ENCODE data around the gene IL20. TPM values are rescaled to one million over a fixed set of nuclear protein-coding genes. Genes with fewer than 3 reads are reported as not detected.

The IL20 gene, protein sequence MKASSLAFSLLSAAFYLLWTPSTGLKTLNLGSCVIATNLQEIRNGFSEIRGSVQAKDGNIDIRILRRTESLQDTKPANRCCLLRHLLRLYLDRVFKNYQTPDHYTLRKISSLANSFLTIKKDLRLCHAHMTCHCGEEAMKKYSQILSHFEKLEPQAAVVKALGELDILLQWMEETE
- not detected in 2 replicates for total RNA-seq

DNA sequence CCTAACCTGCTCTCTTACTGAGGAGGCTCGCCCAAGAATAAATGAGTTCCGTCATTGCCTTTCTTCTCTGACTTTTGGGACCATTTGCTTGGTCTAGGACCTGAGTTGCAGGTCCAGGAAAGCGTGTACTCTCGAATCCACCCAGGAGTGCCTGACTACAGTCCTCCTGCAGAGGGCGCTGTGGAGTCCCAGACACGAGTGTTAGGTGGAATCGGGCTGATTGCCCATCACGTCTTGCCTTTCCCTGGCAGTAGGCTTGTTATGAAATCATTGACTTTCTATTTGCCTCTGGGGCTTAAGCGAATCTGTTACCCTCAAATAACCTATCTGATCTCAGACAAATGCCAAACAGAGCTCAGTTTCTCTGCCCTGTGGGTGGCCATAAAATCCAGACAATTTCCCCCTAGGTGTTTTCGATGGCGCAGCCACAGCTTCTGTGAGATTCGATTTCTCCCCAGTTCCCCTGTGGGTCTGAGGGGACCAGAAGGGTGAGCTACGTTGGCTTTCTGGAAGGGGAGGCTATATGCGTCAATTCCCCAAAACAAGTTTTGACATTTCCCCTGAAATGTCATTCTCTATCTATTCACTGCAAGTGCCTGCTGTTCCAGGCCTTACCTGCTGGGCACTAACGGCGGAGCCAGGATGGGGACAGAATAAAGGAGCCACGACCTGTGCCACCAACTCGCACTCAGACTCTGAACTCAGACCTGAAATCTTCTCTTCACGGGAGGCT, at the start of gene IL20:
IL20 (plus strand) TSS at position 685 of the 733 bp plus-strand sequence. CDS start 230 bp downstream, outside the sequence.
- DNase-seq (ENCODE audit: low read depth, low spot score) = no peak

DNA sequence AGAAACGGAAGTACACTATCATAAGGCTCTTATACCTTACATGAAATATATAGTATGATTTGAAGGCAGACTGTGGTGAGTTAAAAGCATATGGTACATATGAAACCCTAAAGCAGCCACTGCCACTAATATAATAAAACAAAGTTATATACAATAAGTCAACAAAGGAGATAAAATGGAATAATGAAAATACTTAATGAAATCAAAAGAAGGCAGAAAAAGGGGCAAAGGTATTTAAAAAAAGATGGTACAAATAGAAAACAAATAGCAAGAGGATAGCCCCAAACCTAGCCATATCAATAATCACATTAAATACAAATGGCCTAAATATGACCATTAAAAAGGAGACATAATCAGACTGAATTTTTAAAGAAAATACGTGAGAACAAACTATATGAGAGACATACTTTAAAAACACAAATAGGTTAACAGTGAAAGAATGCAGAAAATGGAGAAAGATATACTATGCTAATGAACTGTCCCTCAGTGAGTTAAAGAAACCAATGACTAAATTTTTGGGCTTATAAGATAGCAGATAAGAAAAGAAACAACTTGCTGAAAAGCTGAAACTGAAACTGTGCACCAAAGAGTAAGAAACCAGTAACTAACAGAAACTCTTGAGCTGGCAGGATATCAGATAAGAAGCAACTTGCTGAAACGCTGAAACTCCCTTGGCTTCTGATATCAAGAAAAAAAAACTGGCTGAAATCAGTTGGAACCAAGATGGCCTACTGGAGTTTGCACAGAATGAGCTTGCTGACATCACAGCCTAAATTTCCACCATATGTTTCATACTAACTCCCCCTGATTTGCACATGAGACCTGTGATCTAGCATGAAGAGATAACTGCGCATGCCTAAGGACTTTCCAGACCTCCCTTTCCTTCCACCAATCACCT, 48.8 kb upstream of the IL20 start:
- DNase-seq (ENCODE audit: low read depth, low spot score) = no peak

DNA sequence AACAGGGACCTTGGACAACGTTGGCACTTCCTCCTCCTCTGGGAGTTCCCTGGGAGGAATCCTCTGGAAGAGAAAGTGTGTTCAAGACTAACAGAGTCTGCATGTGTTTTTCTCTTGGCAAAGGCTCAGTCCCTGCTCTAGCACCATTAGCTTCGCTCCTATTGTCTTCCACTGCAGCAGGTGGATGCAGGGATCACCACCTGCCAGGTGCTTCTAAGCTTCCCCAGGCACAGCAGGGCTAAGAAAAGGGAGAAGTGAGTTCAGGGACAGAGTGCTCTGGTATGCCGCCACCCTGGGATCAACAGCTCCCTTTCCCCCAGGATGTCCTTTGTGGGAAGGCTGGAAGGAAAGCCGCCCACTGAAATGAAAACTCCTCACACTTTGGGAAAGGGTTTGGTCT, 43.9 kb upstream of the IL20 start:
- DNase-seq (ENCODE audit: low read depth, low spot score) = no peak

DNA sequence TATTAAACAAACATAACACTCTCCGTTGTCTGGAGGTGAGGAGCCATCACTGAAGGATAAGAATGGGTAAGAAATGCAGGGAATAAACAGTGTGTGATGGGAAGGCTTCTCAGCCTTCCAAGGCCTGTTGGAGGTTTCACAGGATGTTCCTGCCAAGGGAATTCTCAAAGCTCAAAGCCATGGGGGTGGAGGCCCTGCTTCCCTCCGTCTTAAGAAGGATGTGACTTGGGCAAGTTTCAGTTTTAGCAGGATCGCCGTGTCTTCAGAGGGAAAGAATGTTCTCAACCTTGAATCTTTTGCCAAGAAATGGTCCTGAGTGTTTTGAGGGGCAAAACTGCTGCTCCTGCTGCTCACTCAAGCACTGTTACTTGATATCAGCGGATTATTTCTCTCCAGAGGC, 41.7 kb upstream of the IL20 start:
- DNase-seq (ENCODE audit: low read depth, low spot score) = no peak

DNA sequence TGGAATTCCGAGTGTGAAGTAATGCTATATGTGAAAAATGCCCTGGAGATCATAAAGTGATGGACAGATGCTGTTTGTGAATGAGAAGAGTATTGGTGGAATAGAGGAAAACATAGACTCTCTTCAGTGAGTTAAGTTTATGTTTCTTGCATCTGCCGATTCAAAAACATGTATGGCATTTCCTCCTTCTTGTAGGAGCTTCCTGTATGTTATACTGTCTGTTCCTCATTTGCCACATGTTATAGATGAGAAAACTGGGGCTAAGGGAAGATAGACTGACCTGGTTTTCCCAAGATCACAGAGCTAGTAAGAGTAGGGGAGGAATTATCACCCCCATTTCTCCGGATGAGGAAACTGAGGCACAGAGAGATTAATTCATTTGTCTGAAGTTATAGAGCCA, 41.1 kb upstream of the IL20 start:
- DNase-seq (ENCODE audit: low read depth, low spot score) = no peak

DNA sequence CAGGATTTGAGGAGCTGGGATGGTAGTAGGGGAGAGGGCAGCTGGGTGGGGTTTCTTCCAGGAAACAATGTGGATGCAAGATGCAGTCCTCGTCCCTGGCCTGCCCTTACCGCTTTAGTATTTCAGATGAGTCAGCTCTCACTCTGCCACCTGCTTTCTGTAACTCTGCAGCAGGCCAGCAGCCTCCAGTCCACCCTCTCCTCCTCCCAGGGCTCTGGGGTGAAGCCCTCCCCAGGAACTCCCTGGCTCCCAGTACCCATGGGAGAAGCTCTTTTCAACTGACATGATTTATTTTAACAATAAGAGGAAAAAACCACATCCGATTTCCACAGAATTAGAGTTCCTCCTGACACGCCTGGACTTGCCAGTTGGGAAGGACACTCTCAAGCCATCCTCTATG, 39.0 kb upstream of the IL20 start:
- DNase-seq (ENCODE audit: low read depth, low spot score) = no peak

DNA sequence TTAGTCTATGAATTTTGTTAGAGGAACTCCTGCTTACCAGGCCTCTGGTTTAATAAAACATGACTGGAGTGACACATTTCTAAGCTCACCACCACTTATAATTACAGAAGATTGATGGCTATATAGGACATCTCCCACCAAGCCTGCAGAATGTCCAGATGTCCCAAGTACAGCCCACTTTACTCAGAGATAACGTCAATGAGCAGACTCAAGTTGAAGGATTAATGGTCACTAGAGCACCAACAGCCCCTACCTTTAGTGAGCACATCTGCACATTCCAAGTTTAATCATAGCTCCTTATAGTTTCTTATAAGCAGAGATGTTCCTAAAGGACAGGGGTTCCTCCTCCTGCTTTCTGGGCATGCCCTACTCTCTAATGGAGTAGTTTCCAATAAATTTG, 37.4 kb upstream of the IL20 start:
- DNase-seq (ENCODE audit: low read depth, low spot score) = no peak

DNA sequence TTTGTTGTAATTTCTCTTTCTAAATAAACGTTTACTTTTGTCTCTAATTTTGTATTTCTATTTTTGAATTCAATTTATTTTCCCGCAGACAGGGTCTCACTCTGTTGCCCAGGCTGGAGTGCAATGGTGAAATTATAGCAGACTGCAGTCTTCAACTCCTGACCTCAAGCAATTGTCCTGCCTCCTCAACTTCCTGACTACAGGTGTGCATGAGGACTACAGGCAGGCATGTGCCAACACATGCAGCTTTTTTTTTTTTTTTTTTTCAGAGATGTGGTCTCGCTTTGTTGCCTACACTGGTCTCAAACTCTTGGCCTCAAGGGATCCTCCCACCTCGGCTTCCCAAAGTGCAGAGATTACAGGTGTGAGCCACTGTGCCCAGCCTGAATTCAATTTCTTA, 36.7 kb upstream of the IL20 start:
- DNase-seq (ENCODE audit: low read depth, low spot score) = no peak

DNA sequence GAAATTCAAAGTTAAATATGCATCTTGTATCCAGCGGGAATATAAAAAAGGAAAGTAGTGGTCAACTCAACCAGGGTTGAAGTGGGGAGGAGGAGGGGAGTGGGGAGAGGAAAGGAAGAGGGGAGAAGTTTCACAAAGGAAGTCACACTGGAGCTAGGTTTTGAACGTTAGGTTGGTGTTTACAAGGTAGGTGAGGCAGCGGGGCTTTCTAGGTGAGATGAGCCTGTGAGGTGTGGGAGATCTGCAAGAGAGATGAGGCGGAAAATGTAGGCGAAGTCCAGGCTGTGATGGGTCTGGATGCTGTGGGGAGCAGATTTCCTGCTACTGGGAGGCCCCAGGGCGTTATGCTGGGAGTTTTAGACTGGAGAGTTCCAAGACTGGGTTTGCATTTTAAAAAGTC, 36.1 kb upstream of the IL20 start:
- no peak for DNase-seq (ENCODE audit: low read depth, low spot score)

DNA sequence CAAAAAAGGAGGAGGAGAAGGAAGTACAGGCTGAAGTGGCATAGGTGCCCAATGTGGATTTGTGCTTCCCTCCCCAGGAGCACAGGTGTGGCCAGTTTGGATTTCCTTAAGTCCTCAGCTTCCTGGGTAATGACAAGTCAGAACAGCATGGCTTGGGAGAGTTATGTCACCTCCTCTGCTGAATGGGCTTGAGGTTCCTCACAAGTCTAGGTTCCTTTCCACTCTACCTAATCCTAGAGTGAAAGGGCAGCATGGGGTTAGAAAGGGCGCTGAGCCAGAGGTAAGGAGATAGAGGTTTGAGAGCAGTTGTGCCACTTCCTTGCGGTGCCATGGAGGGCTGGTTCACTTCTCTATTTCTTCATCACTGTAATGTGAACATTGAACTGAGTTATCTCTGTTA, 35.5 kb upstream of the IL20 start:
- DNase-seq (ENCODE audit: low read depth, low spot score) = no peak

DNA sequence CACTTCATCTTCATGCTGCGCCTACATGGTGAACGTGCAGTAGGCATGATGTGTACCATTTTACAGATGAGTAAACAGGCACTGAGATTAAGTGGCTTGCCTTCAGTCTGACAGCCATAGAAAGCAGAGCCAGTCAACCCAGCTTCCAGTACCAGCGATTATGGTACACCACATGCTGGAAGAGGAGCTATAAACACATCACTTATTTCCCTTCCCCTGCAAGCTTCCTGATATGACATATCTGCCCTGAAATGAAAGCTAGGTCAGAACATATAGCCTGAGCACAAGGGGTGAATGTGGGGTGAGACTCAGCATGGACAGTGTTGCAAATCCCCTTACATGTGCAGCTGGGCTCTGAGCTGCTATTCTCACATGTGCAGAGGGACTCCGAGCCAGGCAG, 33.8 kb upstream of the IL20 start:
- DNase-seq (ENCODE audit: low read depth, low spot score) = no peak

DNA sequence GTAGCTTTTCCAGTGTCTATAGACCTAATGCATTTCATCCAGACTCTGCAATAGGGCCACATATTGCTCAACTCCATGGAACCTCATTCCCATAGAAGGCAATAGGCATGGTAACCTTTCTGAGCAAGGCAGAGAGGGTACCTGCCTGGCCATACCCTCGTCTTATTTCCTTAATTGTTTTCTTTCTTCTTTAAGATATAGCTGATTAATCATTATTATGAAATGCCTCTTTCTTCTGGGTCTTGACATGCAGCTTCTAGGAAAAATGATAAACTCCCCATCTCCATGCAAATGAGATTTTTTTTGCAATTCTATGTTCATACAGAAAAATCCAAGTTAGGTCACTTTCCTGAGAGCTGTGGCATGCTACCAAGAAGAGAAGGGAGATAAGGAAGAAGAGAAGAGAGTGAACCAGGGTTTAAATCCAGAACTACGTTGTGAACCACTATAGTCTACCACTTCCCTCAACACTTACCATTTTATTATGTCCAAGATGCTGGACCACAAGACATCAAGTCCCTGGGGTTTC, 33.0 kb upstream of the IL20 start:
- no peak for DNase-seq (ENCODE audit: low read depth, low spot score)

DNA sequence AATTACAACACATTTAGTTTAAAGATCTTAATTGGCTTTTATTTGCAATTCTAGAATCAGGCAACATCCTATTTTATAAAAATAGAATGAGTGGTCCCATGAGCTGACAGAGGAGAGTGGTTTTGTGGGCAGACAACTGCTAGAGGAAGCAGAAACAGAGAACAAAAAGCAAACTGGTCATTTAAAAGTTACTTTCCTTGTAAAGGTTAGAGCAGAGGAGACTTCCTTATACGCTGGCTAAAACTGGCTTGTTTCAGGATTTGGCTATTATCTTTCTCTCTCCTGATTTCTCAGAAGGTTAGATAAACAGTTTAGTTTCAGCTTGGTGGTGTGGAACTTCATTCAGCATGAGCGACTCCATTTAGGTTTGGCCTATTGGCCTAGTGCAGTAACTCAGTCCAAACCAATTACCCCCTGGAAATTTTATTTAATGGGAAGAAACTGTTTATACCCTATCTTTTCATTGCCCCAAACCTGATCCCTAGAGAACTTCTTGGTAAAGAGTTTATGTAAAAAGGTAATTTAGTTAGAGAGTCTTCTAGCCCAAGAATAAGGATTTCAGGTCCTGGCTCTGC, 32.2 kb upstream of the IL20 start:
- no peak for DNase-seq (ENCODE audit: low read depth, low spot score)

DNA sequence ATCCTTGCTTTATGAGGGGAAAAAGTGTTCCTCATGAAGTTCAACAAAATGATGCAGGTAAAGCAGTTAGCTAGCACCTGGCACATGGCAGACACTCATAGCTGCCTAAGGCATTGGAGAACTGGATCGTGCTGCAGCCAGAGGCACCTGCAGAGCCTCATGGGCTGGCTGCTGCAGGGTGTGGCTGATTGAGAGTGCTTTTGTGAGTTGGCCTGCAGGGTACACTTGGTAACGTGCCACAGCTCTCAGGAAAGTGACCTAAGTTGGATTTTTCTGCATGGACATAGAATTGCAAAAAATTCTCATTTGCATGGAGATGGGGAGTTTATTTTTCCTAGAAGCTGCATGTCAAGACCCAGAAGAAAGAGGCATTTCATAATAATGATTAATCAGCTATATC, 31.6 kb upstream of the IL20 start:
- no peak for DNase-seq (ENCODE audit: low read depth, low spot score)

DNA sequence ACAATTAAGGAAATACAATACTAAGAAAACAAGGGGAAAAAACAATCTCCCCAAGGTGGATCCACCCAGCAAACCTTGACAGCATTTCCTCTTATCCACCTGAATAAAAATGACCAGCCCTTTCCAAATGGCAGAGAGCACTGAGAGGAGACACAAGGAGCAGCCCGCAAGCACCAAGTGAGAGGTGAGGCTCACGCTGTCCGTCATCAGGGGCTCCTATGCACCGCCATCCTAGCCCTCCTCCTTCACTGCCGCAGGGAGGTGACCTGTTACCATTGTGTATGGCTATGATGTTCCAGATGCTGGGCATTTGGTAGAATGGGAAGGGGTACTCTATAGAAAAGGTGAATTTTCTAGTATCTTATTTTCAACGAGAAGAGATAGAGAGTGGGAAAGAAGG, 31.2 kb upstream of the IL20 start:
- DNase-seq (ENCODE audit: low read depth, low spot score) = no peak

DNA sequence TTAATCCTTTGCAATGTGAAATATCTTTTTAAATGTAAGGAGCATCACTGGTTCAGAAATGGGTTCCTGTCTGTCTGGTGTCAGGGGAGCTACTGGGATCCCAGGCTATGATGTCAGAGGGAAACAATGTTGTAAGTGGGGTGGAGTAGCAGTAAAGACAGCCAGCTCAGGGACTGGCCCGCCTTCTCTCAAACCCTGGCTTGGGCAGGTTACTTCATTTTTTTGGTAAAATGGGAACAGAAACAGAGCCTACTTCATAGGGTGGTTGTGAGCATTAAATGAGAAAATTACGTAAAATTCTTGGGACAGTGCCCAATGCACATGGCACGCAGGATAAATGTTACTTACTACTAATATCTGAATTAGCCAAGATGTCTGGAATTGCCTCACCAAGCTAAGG, 30.7 kb upstream of the IL20 start:
- DNase-seq (ENCODE audit: low read depth, low spot score) = no peak

DNA sequence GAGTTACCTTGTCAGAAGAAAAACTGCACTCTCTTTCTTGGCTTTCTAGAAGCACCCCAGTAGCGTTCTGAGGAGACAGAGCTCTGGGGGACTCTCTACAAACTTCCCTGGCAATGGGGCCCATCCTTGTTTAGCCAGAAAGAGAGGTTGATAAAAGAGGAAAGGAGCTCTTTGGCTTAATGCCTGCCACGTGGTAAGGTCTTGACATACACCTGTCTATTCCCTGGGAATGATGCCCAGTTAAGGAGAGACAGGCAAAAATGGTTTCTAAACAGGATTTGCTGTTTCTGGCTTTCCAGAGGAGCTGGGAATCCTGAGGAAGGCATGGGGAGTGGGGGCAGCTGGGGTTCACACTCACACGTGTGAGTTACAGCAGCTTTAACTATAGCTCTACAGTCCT, 30.2 kb upstream of the IL20 start:
- DNase-seq (ENCODE audit: low read depth, low spot score) = no peak

DNA sequence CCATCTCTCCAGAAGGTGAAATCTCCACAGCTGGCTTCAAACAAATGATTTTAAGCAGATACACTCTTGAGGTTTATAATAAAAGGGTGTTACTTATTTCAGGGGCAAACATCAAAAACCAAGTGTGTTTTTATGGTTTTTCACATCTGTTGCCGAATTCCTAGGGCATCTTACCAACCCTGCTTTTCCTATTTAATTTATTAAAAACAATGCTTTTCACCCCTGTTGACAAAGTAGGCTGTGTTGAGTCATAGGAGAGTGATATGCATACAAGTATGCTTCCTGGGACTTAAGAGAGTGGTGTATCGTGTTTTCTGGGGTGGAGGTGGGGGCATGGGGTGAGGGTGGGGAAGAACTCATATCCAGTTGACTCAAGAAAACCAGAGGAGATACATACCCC, 29.3 kb upstream of the IL20 start:
- no peak for DNase-seq (ENCODE audit: low read depth, low spot score)

DNA sequence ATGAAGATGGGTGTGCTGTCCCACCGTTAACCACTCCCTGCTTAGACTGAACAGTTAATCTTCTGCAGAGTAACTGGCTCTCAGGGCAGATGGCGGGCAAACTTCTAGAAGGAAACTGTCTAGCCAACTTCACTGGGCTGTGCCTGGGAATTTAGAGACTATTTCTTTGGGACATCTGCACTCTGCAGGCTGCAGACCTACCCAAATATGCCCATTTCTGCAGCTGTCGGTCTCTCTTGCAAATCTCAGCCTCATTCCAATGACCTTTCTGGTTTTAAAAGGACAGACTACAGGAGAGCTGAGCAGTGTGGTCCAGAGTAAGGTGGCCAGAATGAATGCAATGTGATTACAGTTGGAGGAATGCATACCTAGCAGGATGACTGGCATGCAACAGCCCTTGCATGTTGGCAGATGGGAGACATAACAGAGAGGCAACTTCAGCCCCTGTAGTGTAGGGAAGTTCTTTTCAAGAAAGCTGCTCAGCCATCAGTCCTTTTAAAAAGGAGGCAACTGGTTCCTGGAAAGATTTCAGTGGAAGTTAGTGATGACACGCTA, 26.3 kb upstream of the IL20 start:
- no peak for DNase-seq (ENCODE audit: low read depth, low spot score)

DNA sequence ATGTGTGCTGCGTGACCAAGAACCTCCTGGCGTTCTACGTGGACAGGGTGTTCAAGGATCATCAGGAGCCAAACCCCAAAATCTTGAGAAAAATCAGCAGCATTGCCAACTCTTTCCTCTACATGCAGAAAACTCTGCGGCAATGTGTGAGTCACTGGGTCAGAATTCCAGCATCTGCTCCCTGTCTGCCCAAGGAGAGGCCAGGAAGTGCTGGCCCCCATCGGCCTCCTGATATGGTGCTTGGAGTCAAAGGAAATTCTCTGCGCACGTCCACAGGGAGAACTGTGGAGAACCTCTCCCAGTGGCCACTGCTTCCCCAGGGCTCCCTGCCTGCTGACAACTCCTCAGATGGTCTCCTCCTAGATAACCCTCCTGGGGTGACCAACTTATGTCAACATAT, 25.6 kb upstream of the IL20 start:
- DNase-seq (ENCODE audit: low read depth, low spot score) = no peak

DNA sequence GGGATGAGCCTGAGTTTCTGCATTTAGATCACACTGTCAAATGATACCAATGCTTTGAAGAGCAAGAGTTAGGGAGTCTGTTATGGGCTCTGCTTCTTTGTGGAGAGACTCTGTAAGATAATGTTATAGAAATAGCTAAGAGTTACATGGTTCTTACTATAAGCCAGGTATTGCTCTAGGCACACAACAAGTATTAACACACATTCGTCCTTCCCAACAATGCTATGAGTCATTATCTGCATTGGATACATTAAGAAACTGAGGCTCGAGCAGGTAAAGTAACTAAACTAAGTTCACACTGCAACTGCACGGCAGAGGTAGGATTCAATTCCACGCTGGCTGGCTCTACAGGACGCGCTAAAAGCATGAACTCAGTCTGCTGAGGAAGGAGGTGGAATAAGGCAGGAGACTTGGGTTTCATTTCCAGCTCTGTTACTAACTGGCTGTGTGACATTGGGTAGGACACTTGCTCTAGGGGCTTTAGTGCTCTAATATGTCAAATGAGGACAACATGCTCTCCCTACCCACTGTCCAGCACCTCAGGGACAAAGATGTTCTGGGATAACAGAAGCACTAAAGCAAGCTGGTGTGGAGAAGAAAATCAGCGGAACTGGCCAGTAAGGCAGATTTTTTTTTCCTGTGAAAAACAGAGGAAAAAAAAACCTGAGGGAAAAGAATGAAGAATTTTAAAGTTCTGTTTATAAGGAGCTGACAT, 23.7 kb upstream of the IL20 start:
- DNase-seq (ENCODE audit: low read depth, low spot score) = no peak

All from pulmonary artery endothelial cell (primary cell).